TTC549 (cell line): ENCODE results near the gene CSNK1G3.

Source experiments
- FAIRE-seq: peaks from 2 replicates; lab custom pipeline; 2012; peaks lifted over from hg19 to GRCh38; lab: Jason Lieb, UNC

The CSNK1G3 gene

DNA sequence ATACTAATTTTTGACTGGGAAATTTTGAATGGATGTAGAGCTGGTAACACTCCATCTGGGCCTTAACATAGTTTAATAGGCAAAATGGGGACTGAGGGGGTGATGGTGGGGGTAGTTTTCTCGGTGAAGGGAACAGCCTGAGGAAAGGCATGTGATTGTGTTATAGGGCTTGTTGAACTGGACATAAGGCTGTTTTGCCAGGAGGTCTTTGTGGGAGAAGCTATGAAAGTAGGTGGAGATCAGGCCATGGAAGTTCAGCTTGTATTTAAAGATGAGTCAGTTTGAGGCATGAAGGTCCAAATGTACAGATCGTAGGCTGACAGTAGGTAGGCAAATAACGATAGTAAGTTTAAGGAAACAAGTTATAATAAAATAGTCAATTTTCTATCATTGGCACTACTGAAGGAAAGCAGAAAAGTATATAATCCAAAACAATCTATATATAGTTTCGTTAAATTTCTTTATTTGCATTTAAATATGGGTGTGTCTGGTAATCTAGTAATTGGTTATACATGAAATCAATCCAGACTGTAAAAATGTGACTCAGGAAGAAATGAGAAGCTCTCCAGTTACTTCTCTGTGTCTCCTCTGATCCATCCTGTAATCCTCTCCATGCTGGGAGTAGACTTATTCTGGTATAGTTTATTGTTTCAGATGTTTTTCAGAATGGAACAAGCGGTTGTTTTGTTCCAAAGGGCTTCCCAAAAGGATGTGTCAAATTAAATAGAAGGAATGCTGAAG, 2.8 kb downstream of the CSNK1G3 start:
- no peak for FAIRE-seq

DNA sequence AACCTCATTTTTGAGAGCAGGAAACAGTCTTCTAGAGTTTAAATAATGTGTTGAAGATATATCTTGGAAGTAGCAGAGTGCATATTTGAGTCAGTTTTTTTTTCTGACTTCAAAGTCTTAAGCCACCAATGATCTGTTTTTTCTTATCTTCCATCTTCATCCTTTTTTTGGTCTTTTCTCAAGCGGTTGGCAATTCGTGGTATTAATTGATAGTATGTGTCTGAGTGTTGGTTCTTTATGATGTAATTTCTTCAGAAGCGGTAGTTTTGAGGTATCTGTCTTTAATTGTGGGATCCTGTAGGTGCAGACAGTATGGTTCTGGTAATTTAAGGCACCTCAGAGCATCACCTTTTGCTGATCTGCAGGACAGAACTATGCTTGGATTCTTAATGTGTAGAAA, 3.9 kb downstream of the CSNK1G3 start:
- no peak for FAIRE-seq

- no peak for FAIRE-seq
Observed at GRCh38 chr5:123517476-123517875, 5.5 kb downstream of the CSNK1G3 start.

DNA sequence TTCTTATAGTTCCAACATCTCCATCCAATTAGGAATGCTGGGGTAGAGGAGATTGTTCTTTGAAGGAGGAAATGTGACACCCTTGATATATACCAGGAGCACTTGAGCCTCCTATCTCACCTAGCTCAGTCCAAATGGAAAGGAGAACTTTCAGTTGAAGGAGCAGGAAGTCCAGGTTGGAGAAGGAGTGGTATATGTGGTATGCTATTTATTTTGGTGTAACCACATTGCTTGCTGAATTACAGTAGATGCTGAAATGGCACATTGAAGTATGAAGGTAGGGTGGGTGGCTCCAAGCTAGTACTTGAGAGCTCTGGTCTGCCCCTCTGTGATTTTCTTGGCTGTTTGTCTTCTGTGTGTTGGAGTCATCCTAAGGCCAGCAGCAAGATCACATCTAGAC, 6.1 kb downstream of the CSNK1G3 start:
- no peak for FAIRE-seq

DNA sequence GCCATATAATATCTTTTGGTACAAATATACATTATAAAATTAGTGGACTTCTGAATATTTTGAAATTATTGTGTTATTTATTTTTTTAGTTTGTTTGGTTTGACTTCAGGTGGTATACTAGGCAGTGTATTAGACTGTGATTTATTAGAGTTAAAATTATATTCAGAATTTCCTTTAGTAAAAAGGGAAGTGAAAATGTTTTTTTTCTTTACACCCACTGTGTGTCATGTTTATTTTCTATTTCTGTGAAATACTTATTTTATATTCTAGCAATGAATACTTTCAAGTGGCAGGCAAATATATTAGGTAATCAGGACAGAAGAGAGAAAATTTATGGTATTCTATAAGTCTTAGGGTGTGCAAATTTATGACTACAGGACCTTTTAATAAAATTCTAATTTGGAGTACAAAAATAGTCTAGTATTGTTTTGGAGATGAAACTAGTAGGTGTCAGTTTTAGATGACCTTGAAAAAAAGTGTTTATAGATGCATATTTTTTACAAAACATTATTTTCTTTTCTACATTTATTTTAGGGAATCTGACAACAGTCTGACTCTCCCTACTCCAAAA, 8.8 kb downstream of the CSNK1G3 start:
- FAIRE-seq: no peak

DNA sequence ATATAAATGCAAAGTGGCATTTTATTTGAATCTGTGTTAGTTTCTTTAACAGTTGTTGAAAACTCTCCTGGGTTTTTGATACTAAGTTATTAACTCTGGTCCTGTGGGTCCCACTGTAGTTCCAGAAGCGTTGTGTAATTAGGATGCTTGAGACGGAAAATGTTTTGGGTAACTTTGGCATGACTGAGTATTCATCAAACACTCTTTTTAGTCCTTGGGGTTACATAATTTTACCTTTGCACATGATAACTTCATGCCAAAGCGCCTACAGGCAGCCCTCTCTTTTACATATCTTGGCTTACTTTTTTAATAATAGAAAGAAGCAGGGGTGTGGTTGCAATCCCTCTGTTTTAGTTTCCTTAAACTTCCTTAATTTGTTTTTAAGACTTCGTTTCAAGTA, 12.2 kb downstream of the CSNK1G3 start:
- FAIRE-seq: no peak

GRCh38 chr5:123527190-123527589, 15.2 kb downstream of the CSNK1G3 start:
- FAIRE-seq: no peak

DNA sequence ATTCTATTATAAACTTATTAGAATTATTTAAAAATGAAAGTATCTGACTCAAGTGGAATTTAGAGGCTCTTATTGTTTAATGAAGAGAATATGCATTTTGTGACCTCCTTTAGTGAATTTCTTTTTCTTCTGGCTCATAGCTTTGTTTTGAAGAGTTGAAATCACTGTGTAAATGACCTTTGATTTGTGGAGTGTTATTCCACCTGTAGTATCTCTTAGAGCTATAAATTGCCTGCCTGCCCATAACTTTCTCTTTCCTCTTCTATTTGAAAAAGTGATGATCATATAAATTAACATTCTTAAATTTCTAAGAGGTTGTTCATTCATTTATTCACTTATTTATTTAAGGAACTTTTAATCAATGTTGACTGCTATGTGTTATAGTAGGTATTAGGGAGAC, 16.1 kb downstream of the CSNK1G3 start:
- FAIRE-seq: no peak

- no peak for FAIRE-seq
Observed at GRCh38 chr5:123528878-123529277, 16.9 kb downstream of the CSNK1G3 start.

GRCh38 chr5:123530728-123531127, 18.8 kb downstream of the CSNK1G3 start:
- no peak for FAIRE-seq

- FAIRE-seq: no peak
Observed at GRCh38 chr5:123535648-123536047, 23.7 kb downstream of the CSNK1G3 start.

GRCh38 chr5:123537256-123537655, 25.3 kb downstream of the CSNK1G3 start:
- FAIRE-seq: no peak

DNA sequence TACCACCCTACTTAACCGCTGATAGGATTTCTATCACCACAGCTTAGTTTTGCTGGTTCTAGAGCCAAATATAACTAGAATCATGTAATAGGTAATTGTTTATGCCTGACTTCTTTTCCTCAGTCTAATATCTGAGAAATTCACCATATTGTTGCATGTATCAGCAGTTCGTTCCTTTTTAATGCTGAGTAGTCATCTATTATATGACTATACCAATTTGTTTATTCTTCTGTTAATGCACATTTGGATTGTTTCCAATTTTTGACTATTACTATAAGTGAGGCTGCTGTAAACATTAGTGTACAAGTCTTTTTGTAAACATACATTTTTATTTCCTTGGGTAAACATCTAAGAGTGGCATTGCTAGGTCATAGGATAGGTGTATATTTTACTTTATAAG, 25.9 kb downstream of the CSNK1G3 start:
- FAIRE-seq: no peak

- FAIRE-seq: no peak
Observed at GRCh38 chr5:123538670-123539459, 26.9 kb downstream of the CSNK1G3 start.

GRCh38 chr5:123540534-123540933, 28.6 kb downstream of the CSNK1G3 start:
- FAIRE-seq: no peak

GRCh38 chr5:123543438-123543837, 31.5 kb downstream of the CSNK1G3 start:
- no peak for FAIRE-seq

DNA sequence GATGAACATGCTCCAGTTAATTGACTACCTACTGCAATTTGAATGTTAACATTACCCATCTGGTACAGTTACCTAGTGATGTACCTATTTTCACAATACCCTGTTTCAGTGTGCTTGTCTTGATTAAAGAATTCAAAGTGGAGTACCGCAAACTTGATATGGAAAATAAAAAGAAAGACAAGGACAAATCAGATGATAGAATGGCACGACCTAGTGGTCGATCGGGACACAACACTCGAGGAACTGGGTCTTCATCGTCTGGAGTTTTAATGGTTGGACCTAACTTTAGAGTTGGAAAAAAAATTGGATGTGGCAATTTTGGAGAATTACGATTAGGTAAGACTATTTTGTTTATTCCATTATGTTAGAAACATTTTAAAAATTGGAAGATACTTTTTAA, 33.5 kb downstream of the CSNK1G3 start:
- FAIRE-seq: peak; percentile 77

DNA sequence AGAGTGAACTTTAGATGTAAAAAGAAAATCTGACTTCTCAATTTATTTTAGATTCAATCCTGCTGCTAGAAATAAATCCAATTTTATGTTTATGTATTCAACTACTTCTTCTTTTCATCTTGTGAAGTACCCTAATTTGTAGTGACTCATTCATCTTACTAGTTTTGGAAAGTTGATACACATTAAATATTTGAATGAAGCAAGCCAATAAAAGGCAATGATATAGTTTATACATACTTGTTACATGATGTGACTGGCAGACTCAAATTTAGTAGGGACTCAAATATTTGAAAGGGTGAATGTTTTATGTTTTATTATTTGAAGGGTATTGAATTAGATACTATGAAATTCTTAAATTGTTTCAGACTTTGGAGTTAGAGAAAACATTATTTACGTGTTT, 34.7 kb downstream of the CSNK1G3 start:
- FAIRE-seq: no peak

GRCh38 chr5:123549256-123549904, 37.4 kb downstream of the CSNK1G3 start:
- no peak for FAIRE-seq

DNA sequence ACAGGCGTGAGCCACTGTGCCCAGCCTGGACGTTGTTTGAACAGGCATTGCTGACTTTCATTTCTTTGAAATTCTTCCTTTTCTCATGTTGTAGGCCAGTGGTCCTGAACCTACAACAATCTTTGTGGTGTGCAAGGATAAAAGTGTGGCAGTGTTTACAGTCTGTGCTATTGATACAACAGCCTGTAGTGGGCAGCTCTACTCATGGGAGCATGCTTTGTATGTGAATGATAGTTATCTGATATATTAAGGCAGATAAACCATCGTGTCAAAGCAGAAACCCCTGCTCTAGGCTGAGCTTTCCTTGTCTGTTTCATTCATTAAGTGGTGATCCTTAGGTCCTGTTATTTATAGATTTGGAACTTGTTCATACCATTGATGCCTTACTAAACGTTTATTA, 42.6 kb downstream of the CSNK1G3 start:
- FAIRE-seq: no peak

GRCh38 chr5:123557907-123558306, 45.9 kb downstream of the CSNK1G3 start:
- FAIRE-seq: no peak

- FAIRE-seq: no peak
Observed at GRCh38 chr5:123558762-123559433, 46.9 kb downstream of the CSNK1G3 start.

DNA sequence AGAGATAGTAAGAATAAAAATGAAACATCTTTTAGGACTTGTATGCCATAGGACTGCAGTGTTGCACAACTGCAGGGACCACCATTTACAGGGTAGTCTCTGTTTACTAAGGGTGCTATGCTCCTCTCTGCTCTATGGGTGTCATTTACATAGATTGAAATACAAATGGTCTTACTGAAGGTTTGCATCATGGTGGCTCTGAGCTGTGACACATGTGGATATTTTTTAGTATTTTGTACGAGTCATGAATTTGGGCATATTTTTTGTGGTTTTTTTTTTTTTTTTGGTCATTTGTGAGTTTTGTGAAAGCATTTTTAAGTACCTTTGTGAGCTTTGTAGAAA, 47.4 kb downstream of the CSNK1G3 start:
- FAIRE-seq: no peak
